Upper lobe of left lung (tissue), 6 donors: ENCODE measurements around the gene SLC25A22. TPM values are rescaled to one million over a fixed set of nuclear protein-coding genes. Genes with fewer than 3 reads are reported as not detected.

ENCODE experiments used
- ATAC-seq, 2 donors: fragments of 200-7000 bp; cut with Tn5 transposase; one replicate each; pipeline ENCODE4 v1.9.1; 2022; ENCODE audit warnings: mild to moderate bottlenecking in 2 of 2, moderate library complexity in 2 of 2; ENCODE audit not compliant: low FRiP score in 2 of 2
- DNase-seq, 2 donors: peaks; one replicate each; pipeline ENCODE4 v3.0.0-alpha.2; 2019 to 2020
- H3K27ac ChIP-seq, 4 donors: fragments of 200-600 bp; sonication (generic); one replicate each; pipeline ENCODE4 v1.5.1; 2016 to 2019
- H3K27me3 ChIP-seq, 4 donors: fragments of 200-600 bp; sonication (generic); one replicate each; pipeline ENCODE4 v1.5.1; 2017 to 2019
- H3K36me3 ChIP-seq, 4 donors: fragments of 200-600 bp; sonication (generic); one replicate each; pipeline ENCODE4 v1.5.1; 2016 to 2019
- H3K4me1 ChIP-seq, 4 donors: fragments of 200-600 bp; sonication (generic); one replicate each; pipeline ENCODE4 v1.5.1; 2018 to 2019
- H3K4me3 ChIP-seq, 4 donors: fragments of 200-600 bp; sonication (generic); one replicate each; pipeline ENCODE4 v1.5.1; 2017 to 2019; ENCODE audit warnings: mild to moderate bottlenecking in 2 of 4, moderate library complexity in 1 of 4
- H3K9me3 ChIP-seq, 4 donors: fragments of 200-600 bp; sonication (generic); one replicate each; pipeline ENCODE4 v1.5.1; 2018 to 2019
- EP300 ChIP-seq, 4 donors: sonication (generic); formaldehyde crosslinking; IDR thresholded peaks; one replicate each; pipeline ENCODE4 v1.5.1; 2017; ENCODE audit warnings: antibody characterized with exemption in 4 of 4, control low read depth in 2 of 4
- POLR2A ChIP-seq, 4 donors: fragments of 450-650 bp; IDR thresholded peaks; one replicate each; pipeline ENCODE4 v1.5.1; 2016 to 2017; ENCODE audit warnings: antibody characterized with exemption in 4 of 4, mild to moderate bottlenecking in 2 of 4
- POLR2AphosphoS5 ChIP-seq, 2 donors: sonication (generic); formaldehyde crosslinking; IDR thresholded peaks; one replicate each; pipeline ENCODE4 v1.5.1; 2017; ENCODE audit warnings: antibody characterized with exemption in 2 of 2
- WGBS, 2 donors: methylation state at CpG; one replicate each; pipeline ENCODE4 v1.1.5; 2017 to 2018; 5-methylcytosine and 5-hydroxymethylcytosine counted together
- total RNA-seq, 6 donors: library from RNA; depleted of rRNA in 4 of 6; stranded (reverse); fragments of >200 nt in 4 of 6; gene quantifications; one replicate each; pipeline versions ENCODE4 v1.1.0 to v1.2.1, GENCODE V29; 2016 to 2021
- TF ChIP-seq, protein P1 (sequence below), 6 experiments: fragments of 450-650 bp in 4 of 6; fragments of 200-600 bp in 2 of 6; sonication (generic) in 2 of 6; IDR thresholded peaks; one replicate each; pipeline ENCODE4 v1.5.1; 2016 to 2019; ENCODE audit warnings: antibody characterized with exemption in 6 of 6
- donor health status: DM: no; HTN: no; CAD: no; lungs with moderate emphysema.
- donor health status: DM: no; HTN: yes; CAD: no; lungs with severe emphysema.

The SLC25A22 gene
- total RNA-seq, 6 donors from 2014 or later, result 13.6 to 29.3 (median 22.3) TPM

DNA sequence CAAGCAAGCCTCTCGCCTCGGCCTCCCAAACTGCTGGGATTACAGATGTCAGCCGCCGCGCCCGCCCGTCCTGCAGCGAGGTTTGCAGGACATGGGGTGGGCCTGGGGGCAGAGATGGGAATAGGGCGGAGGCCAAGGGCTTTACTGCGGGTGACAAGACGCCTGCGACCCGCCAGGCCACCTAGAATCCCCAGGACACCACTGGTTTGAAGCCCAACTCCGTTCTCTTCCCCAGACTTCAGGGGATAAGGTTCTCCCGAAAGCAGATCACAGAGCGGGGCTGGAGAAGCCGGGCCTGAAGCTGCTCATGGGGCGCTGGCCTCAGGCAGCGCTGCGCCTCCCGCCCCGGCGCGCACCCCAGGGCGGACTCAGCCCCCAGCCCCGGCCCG, 43.9 kb upstream of the SLC25A22 start:
- DNase-seq (no peak), ATAC-seq (peak in 1 of 2 donors; percentile 1)
- H3K4me1 ChIP-seq, result peaks cover 39 to 93% (median 62%) of the 10 kb centered on the region in 4 donors
- peak overlapping the region; percentile 63 to 99 (median 92) for H3K4me3 ChIP-seq
- H3K27me3 ChIP-seq, result no peaks in the 10 kb centered on the region
- 0% methylated on average over 8 to 16 of the region's 27 CpGs for WGBS, 2 donors
- peak overlapping the region; percentile 93 to 97 (median 94) for H3K27ac ChIP-seq
- peaks cover 20 to 39% (median 36%) of the 10 kb centered on the region in 4 donors for H3K36me3 ChIP-seq
- TF ChIP-seq, protein P1, sequence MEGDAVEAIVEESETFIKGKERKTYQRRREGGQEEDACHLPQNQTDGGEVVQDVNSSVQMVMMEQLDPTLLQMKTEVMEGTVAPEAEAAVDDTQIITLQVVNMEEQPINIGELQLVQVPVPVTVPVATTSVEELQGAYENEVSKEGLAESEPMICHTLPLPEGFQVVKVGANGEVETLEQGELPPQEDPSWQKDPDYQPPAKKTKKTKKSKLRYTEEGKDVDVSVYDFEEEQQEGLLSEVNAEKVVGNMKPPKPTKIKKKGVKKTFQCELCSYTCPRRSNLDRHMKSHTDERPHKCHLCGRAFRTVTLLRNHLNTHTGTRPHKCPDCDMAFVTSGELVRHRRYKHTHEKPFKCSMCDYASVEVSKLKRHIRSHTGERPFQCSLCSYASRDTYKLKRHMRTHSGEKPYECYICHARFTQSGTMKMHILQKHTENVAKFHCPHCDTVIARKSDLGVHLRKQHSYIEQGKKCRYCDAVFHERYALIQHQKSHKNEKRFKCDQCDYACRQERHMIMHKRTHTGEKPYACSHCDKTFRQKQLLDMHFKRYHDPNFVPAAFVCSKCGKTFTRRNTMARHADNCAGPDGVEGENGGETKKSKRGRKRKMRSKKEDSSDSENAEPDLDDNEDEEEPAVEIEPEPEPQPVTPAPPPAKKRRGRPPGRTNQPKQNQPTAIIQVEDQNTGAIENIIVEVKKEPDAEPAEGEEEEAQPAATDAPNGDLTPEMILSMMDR (IDR thresholded peaks at IDR 0.05), result no peak
- no peak for TF ChIP-seq EP300 (IDR thresholded peaks at IDR 0.05)
- no peak for TF ChIP-seq POLR2A (IDR thresholded peaks at IDR 0.05)
- TF ChIP-seq POLR2AphosphoS5 (IDR thresholded peaks at IDR 0.05), result no peak
- no peaks in the 10 kb centered on the region for H3K9me3 ChIP-seq

DNA sequence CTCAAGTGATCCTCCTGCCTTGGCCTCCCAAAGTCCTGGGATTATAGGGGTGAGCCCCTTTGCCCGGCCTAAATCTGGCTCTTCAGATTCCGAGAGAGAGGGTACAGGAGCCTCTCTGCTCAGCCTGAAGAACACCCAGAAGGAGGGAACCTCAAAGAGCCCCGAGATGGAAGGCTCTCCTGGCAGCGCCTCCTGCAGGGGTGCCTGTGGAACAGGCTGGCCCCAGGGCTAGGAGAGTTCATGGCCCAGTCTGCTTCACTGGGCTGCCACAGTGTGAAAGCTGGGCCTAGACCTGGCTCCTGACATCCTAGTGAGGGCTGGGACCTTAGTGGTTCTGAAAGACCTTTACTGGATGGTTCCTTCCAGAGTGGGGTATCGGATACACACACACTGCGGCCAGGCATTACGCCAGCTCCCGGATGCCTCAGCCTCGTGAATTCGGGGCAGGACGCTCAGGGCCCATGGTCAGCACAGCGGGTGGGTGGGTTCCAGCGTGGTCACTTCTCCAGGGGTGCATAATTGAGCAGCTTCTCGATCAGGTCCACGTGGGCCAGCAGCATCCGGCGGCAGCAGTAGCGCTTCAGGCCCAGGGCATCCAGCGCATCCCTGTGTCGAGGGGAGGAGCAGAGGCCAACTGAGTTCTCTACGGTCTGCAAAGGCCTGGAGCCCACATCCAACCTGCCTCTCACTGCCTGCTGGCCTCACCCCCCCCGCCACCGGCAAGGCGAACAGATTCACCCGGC, 42.0 kb upstream of the SLC25A22 start:
- no peak for ATAC-seq
- Histone ChIP-seq H3K4me3 (peak overlapping the region in 1 of 4 donors; percentile 63), H3K36me3 (peaks cover 20 to 52% (median 49%) of the 10 kb centered on the region in 4 donors), H3K4me1 (peaks cover 32 to 89% (median 49%) of the 10 kb centered on the region in 4 donors), H3K27me3 (no peaks in the 10 kb centered on the region), H3K27ac (no peak overlapping the region), H3K9me3 (no peaks in the 10 kb centered on the region)
- TF ChIP-seq, protein P1 (IDR thresholded peaks at IDR 0.05), result no peak
- TF ChIP-seq POLR2A (IDR thresholded peaks at IDR 0.05) (no peak), EP300 (IDR thresholded peaks at IDR 0.05) (no peak), POLR2AphosphoS5 (IDR thresholded peaks at IDR 0.05) (no peak)
- 86 to 87% methylated on average over 15 to 25 of the region's 25 CpGs for WGBS, 2 donors
- DNase-seq, result peak in 1 of 2 donors; percentile 77

DNA sequence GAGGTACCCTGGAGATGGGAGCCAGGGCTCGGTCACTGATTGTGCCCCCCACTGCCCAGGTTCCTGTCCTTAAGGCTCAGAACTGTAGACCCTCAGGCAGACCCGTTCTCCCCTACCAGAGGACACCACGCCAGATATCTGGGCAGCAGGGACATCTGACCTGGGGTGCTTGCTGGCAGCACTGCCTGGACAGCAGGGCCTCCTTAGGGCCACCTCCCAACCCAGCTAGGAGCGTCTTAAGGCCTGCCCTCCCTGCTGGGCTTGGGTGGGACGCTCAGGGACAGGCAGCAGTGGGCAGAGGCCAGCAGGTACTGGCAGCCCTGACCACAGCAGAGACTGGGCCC, 41.2 kb upstream of the SLC25A22 start:
- Histone ChIP-seq H3K27me3 (no peaks in the 10 kb centered on the region), H3K36me3 (peaks cover 20 to 52% (median 49%) of the 10 kb centered on the region in 4 donors), H3K9me3 (no peaks in the 10 kb centered on the region), H3K4me1 (peaks cover 39 to 89% (median 52%) of the 10 kb centered on the region in 4 donors), H3K4me3 (no peak overlapping the region), H3K27ac (peak overlapping the region; percentile 30 to 87 (median 36))
- TF ChIP-seq, protein P1 (IDR thresholded peaks at IDR 0.05), result no peak
- TF ChIP-seq POLR2AphosphoS5 (IDR thresholded peaks at IDR 0.05) (no peak), EP300 (IDR thresholded peaks at IDR 0.05) (no peak), POLR2A (IDR thresholded peaks at IDR 0.05) (no peak)
- no peak for DNase-seq
- ATAC-seq, result no peak
- WGBS, 2 donors, result 80 to 94% methylated on average over 2 to 5 of the region's 5 CpGs

DNA sequence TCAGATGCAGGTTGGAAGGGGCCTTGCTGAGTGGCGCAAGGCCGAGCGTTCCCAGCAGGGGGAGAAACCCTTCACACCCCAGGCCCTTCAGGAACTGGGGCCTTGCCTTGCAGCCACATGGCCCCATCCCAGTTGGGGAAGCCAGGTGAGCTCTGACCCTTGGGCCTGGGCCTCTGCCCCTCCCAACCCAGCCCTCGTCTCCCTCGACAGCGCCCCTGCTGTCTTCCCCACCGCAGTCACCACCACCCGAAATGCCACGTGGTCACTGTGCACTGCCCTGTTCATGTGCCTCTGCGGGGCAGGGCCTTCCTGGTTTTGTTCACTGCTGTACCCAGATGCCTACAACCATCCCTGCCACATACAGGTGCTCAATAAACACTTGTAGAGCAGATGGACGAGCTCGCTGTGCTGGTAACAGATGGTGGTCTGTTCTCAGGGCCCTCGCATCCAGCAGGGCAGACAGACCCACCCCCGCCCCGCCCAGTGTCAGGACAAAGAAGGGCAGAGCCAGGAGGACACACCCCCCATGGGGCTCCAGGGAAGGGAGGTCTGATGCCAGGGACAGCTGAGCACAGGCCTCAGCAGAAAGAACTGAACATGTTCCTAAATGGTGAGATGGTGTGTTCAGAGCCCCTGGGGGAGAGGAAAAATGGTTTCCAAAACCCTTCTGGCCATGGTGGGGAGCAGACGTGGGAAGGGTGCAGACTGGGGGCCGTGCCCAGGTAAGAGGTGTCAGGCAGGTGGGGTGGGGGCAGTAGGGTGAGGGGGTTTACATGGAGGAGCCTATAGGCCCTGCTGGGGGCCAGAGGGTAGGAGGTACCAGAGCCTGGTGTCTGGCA, 40.6 kb upstream of the SLC25A22 start:
- WGBS, 2 donors, result 60 to 75% methylated on average over 5 to 17 of the region's 17 CpGs
- no peak for ATAC-seq
- peaks cover 45 to 89% (median 53%) of the 10 kb centered on the region in 4 donors for H3K4me1 ChIP-seq
- TF ChIP-seq POLR2A (IDR thresholded peaks at IDR 0.05) (no peak), POLR2AphosphoS5 (IDR thresholded peaks at IDR 0.05) (no peak), EP300 (IDR thresholded peaks at IDR 0.05) (no peak)
- TF ChIP-seq, protein P1 (IDR thresholded peaks at IDR 0.05), result peak in 2 of 6 experiments; percentile 14 to 22
- no peak overlapping the region for H3K4me3 ChIP-seq
- no peaks in the 10 kb centered on the region for H3K9me3 ChIP-seq
- peaks cover 20 to 52% (median 49%) of the 10 kb centered on the region in 4 donors for H3K36me3 ChIP-seq
- peak overlapping the region; percentile 30 to 87 (median 36) for H3K27ac ChIP-seq
- DNase-seq, result peak in 1 of 2 donors; percentile 70
- H3K27me3 ChIP-seq, result no peaks in the 10 kb centered on the region
